Naive thymus-derived CD4-positive, alpha-beta T cell (primary cell): Measurements from ENCODE around the gene SGSM1. TPM values are rescaled to one million over a fixed set of nuclear protein-coding genes. Genes with fewer than 3 reads are reported as not detected.

Source experiments
- ATAC-seq: fragments of 150-1000 bp; cut with Tn5 transposase; 2 replicates; pipeline ENCODE4 v1.10.0; 2021; ENCODE audit warnings: mild to moderate bottlenecking, moderate library complexity
- CTCF ChIA-PET: fragments of 350-600 bp; sonication (Branson Sonifier 250); formaldehyde crosslinking; loops from one replicate; lab custom pipeline; 2021; ENCODE audit warnings: antibody characterized with exemption; lab: Charles Lee
- POLR2A ChIA-PET: fragments of 350-600 bp; sonication (Branson Sonifier 250); formaldehyde crosslinking; loops from one replicate; lab custom pipeline; 2021; ENCODE audit warnings: antibody characterized with exemption, inconsistent platforms; lab: Charles Lee
- DNase-seq, 9 donors: peaks; one replicate each; pipeline versions ENCODE4 v3.0.0 to v3.0.0-alpha.2; 2020 to 2022; ENCODE audit warnings: mixed read lengths in 1 of 9
- H3K27ac ChIP-seq: one replicate; pipeline ENCODE4 v1.7.0; 2013; ENCODE audit warnings: mild to moderate bottlenecking, low read depth, low read length, moderate library complexity
- H3K27me3 ChIP-seq, 2 donors: one replicate each; pipeline ENCODE4 v1.7.0; 2013; ENCODE audit warnings: low read length in 2 of 2, mild to moderate bottlenecking in 2 of 2, moderate library complexity in 2 of 2; ENCODE audit not compliant: control insufficient read depth in 2 of 2, insufficient read depth in 2 of 2
- H3K36me3 ChIP-seq, 3 experiments: 1 replicate in 2 of 3; 2 replicates in 1 of 3; pipeline ENCODE4 v1.7.0; 2013; ENCODE audit warnings: low read length in 3 of 3, mild to moderate bottlenecking in 3 of 3, moderate library complexity in 1 of 3; ENCODE audit not compliant: insufficient read depth in 3 of 3, control insufficient read depth in 2 of 3
- H3K4me1 ChIP-seq, 2 donors: one replicate each; pipeline ENCODE4 v1.7.0; 2013; ENCODE audit warnings: low read length in 2 of 2, mild to moderate bottlenecking in 2 of 2, moderate library complexity in 1 of 2; ENCODE audit not compliant: control insufficient read depth in 2 of 2, insufficient read depth in 2 of 2
- H3K4me3 ChIP-seq: 2 replicates; pipeline ENCODE4 v1.7.0; 2013; ENCODE audit warnings: mild to moderate bottlenecking, low read length
- H3K9me3 ChIP-seq, 3 experiments: 1 replicate in 2 of 3; 2 replicates in 1 of 3; pipeline ENCODE4 v1.7.0; 2013; ENCODE audit warnings: low read length in 3 of 3; ENCODE audit not compliant: control insufficient read depth in 2 of 3
- H3K27ac Mint-ChIP-seq, 9 donors: one replicate each; pipeline ENCODE4 v1.8.0; 2020 to 2022; ENCODE audit warnings: mixed read lengths in 9 of 9, mild to moderate bottlenecking in 8 of 9, moderate library complexity in 5 of 9, inconsistent platforms in 2 of 9
- H3K27me3 Mint-ChIP-seq, 5 donors: one replicate each; pipeline ENCODE4 v1.8.0; 2021 to 2022; ENCODE audit warnings: mixed read lengths in 5 of 5, mild to moderate bottlenecking in 1 of 5
- H3K36me3 Mint-ChIP-seq, 5 donors: one replicate each; pipeline ENCODE4 v1.8.0; 2020 to 2022; ENCODE audit warnings: mixed read lengths in 5 of 5, mild to moderate bottlenecking in 3 of 5, inconsistent platforms in 1 of 5
- H3K4me1 Mint-ChIP-seq, 7 donors: one replicate each; pipeline ENCODE4 v1.8.0; 2020 to 2022; ENCODE audit warnings: mixed read lengths in 7 of 7, mild to moderate bottlenecking in 3 of 7, inconsistent platforms in 1 of 7
- H3K4me3 Mint-ChIP-seq, 10 donors: one replicate each; pipeline ENCODE4 v1.8.0; 2020 to 2022; ENCODE audit warnings: mild to moderate bottlenecking in 10 of 10, mixed read lengths in 10 of 10, moderate library complexity in 6 of 10, inconsistent platforms in 2 of 10
- H3K9me3 Mint-ChIP-seq, 11 donors: one replicate each; pipeline ENCODE4 v1.8.0; 2020 to 2022; ENCODE audit warnings: mixed read lengths in 11 of 11, mild to moderate bottlenecking in 4 of 11, inconsistent platforms in 1 of 11, moderate library complexity in 1 of 11
- intact Hi-C, 2 donors: fragments of 100-400 bp; cut with micrococcal nuclease; formaldehyde crosslinking; loops; one replicate each; pipeline ENCODE4 v1.15.1; 2023
- polyA plus RNA-seq, 2 donors: library from polyadenylated mRNA; unstranded; fragments of 300-500 nt; fragmentation: Illumina TruSeq; gene quantifications; one replicate each; pipeline ENCODE4 v1.2.3, GENCODE V29; 2021
- total RNA-seq, 6 experiments: library from RNA in 5 of 6; stranded (reverse) in 5 of 6; gene quantifications; 1 replicate in 5 of 6; 2 replicates in 1 of 6; pipeline ENCODE4 v1.2.3 and lab custom pipeline; 2021 to 2026

Gene SGSM1
- total and polyA plus RNA-seq, 7 experiments from 2014 or later: 0.29 to 3.3 (median 2.4) TPM

DNA sequence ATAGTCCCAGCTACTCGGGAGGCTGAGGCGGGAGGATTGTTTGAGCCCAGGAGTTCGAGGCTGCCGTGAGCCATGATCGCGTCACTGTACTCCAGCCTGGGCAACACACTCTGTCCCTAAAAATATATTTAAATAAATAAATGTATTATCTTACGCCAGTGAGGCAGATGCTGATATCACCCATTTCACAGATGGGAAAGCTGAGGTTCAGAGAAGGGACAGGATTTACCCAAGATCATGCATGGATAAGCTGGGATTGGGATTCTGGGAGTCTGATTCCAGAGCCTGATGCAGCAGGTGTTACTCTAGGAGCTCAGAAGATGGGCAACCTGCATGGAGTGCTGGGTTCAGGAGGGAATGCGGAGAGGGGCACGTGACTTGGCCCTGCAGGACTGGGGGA, 17.8 kb downstream of the SGSM1 start:
- intact Hi-C loops: no loop called here
- no peaks in the 10 kb centered on the region for H3K9me3 Mint-ChIP-seq
- ATAC-seq (no peak), DNase-seq (no peak)
- no peak overlapping the region for H3K27ac ChIP-seq
- ChIA-PET CTCF (no interaction called here), POLR2A (no interaction called here)
- H3K4me3 Mint-ChIP-seq: no peak overlapping the region
- H3K4me3 ChIP-seq: no peak overlapping the region
- H3K9me3 ChIP-seq: no peaks in the 10 kb centered on the region
- H3K36me3 ChIP-seq: no peaks in the 10 kb centered on the region
- no peaks in the 10 kb centered on the region for H3K36me3 Mint-ChIP-seq
- H3K27me3 Mint-ChIP-seq: peaks cover 0 to 6% (median 0%) of the 10 kb centered on the region in 5 donors
- H3K27ac Mint-ChIP-seq: peak overlapping the region in 1 of 9 donors; percentile 32
- peaks cover 0 to 3% (median 0%) of the 10 kb centered on the region in 7 donors for H3K4me1 Mint-ChIP-seq
- H3K4me1 ChIP-seq: no peaks in the 10 kb centered on the region
- H3K27me3 ChIP-seq: no peaks in the 10 kb centered on the region

DNA sequence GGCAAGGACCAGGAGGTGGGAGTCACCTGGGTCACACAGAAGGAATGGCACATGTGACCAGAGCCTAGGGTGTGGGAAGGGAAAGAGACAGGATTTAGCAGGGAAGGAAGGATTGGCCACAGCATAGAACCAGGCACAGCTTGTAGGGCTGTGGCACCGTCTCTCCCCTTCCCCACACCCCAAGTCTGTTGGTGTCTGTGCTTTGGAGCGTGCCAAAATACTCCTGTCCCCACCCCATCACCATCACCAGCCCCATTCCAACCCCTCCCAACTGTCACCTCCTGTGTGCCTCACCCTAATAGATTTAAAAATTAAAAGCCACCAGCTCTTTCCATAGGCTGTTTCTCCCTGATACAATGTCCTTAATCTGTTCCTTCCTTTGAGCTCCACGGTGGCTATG, 18.2 kb downstream of the SGSM1 start:
- Mint-ChIP-seq H3K27me3 (peaks cover 0 to 6% (median 0%) of the 10 kb centered on the region in 5 donors), H3K27ac (no peak overlapping the region), H3K4me3 (no peak overlapping the region), H3K9me3 (no peaks in the 10 kb centered on the region), H3K4me1 (peaks cover 0 to 3% (median 0%) of the 10 kb centered on the region in 7 donors), H3K36me3 (no peaks in the 10 kb centered on the region)
- no peaks in the 10 kb centered on the region for H3K36me3 ChIP-seq
- H3K4me3 ChIP-seq: no peak overlapping the region
- DNase-seq: no peak
- ChIA-PET POLR2A (no interaction called here), CTCF (no interaction called here)
- no peak for ATAC-seq
- H3K27me3 ChIP-seq: no peaks in the 10 kb centered on the region
- H3K9me3 ChIP-seq: no peaks in the 10 kb centered on the region
- no peak overlapping the region for H3K27ac ChIP-seq
- intact Hi-C loops: no loop called here
- no peaks in the 10 kb centered on the region for H3K4me1 ChIP-seq

DNA sequence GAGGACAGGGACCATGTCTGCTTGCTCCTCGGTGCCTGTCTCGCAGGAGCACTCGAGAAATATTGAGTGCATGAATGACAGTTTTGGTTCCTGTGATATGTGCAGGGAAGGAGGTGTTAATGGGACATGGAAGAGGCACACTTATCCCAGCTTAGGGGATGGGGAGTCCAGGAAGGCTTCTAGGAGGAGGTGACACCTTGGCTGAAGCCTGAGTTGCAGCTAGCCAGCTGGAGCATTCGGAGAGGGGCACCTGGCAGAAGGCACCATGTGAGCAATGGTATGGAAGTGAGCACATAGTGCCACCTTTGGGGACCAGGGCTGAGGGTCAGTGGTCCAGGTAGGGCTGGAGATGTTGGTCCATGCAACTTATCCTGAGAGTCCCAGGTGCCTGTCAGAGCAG, 18.9 kb downstream of the SGSM1 start:
- no peak for DNase-seq
- Histone ChIP-seq H3K4me3 (no peak overlapping the region), H3K9me3 (no peaks in the 10 kb centered on the region), H3K27me3 (no peaks in the 10 kb centered on the region), H3K36me3 (no peaks in the 10 kb centered on the region), H3K27ac (no peak overlapping the region), H3K4me1 (no peaks in the 10 kb centered on the region)
- Mint-ChIP-seq H3K36me3 (no peaks in the 10 kb centered on the region), H3K4me3 (no peak overlapping the region), H3K27me3 (peaks cover 0 to 6% (median 0%) of the 10 kb centered on the region in 5 donors), H3K4me1 (peaks cover 0 to 3% (median 0%) of the 10 kb centered on the region in 7 donors), H3K27ac (no peak overlapping the region), H3K9me3 (no peaks in the 10 kb centered on the region)
- ChIA-PET CTCF (no interaction called here), POLR2A (no interaction called here)
- ATAC-seq: no peak
- intact Hi-C loops: no loop called here

DNA sequence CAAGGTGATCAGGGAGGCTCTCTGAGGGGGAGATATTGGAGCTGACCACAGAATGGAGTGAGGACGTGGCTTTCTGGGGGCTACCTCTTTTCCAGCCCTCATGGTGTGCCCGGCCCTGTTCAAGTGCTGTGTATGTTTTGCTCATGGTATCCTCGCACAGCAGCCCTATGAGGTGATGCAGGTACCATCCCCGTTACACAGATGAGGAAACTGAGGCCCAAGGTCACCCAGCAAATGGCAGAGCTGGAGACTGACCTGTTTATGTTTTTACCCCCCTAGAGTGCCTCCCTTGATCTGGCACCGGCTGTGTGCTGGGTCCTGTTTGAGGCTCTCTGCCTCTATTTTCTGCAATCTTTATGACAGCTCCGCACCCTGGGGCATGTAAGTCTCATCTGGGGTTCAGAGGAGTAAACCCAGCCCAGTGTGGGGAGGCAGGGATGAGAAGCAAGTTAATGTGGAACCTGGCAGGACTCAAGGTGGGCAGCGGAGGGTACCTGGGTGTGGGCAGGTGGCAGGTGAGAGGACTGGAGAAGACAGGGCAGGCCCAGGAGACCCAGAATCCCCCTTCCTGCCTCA, 20.8 kb downstream of the SGSM1 start:
- CTCF ChIA-PET: interaction anchor here (1.1 kb wide), 1 partner anchor 15 kb away, joined by 3 read pairs; no protein-coding TSS in a partner anchor
- Histone ChIP-seq H3K9me3 (no peaks in the 10 kb centered on the region), H3K27ac (no peak overlapping the region), H3K36me3 (no peaks in the 10 kb centered on the region), H3K27me3 (no peaks in the 10 kb centered on the region), H3K4me3 (no peak overlapping the region), H3K4me1 (no peaks in the 10 kb centered on the region)
- Mint-ChIP-seq H3K4me1 (peaks cover 0 to 6% (median 0%) of the 10 kb centered on the region in 7 donors), H3K27me3 (peaks cover 0 to 3% (median 0%) of the 10 kb centered on the region in 5 donors), H3K4me3 (no peak overlapping the region), H3K27ac (no peak overlapping the region), H3K9me3 (no peaks in the 10 kb centered on the region), H3K36me3 (no peaks in the 10 kb centered on the region)
- intact Hi-C loops: no loop called here
- POLR2A ChIA-PET: no interaction called here
- DNase-seq (no peak), ATAC-seq (no peak)

DNA sequence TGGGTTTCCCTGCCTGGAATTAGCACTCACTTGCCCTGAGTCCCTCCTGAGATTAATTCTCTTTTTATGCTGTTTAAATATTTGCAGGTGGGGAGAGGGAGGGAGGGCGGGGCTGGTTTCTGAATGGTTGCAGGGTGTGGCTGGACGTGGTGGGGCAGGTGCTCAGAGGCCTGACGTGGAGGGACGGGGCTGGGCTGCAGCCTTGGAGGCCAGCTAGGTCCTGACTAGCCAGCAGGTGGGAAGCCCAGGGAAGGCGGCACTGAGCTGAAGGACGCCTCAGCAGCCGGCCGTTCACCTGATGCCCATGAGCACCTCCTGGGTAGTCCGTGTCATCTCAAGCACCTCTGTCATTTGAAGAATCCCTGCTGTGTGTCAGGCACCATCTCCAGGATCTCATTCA, 21.3 kb downstream of the SGSM1 start:
- H3K27ac Mint-ChIP-seq: no peak overlapping the region
- ChIA-PET CTCF (interaction anchor here (1.0 to 1.1 kb wide), 2 partner anchors 15 kb away, joined by 3 to 4 read pairs; no protein-coding TSS in a partner anchor), POLR2A (no interaction called here)
- H3K36me3 Mint-ChIP-seq: no peaks in the 10 kb centered on the region
- H3K9me3 Mint-ChIP-seq: no peaks in the 10 kb centered on the region
- Histone ChIP-seq H3K9me3 (no peaks in the 10 kb centered on the region), H3K4me1 (no peaks in the 10 kb centered on the region), H3K4me3 (no peak overlapping the region), H3K27me3 (no peaks in the 10 kb centered on the region), H3K36me3 (no peaks in the 10 kb centered on the region), H3K27ac (no peak overlapping the region)
- H3K27me3 Mint-ChIP-seq: peaks cover 0 to 1% (median 0%) of the 10 kb centered on the region in 5 donors
- no peak for DNase-seq
- intact Hi-C loops: no loop called here
- H3K4me3 Mint-ChIP-seq: no peak overlapping the region
- peaks cover 0 to 6% (median 0%) of the 10 kb centered on the region in 7 donors for H3K4me1 Mint-ChIP-seq
- no peak for ATAC-seq

DNA sequence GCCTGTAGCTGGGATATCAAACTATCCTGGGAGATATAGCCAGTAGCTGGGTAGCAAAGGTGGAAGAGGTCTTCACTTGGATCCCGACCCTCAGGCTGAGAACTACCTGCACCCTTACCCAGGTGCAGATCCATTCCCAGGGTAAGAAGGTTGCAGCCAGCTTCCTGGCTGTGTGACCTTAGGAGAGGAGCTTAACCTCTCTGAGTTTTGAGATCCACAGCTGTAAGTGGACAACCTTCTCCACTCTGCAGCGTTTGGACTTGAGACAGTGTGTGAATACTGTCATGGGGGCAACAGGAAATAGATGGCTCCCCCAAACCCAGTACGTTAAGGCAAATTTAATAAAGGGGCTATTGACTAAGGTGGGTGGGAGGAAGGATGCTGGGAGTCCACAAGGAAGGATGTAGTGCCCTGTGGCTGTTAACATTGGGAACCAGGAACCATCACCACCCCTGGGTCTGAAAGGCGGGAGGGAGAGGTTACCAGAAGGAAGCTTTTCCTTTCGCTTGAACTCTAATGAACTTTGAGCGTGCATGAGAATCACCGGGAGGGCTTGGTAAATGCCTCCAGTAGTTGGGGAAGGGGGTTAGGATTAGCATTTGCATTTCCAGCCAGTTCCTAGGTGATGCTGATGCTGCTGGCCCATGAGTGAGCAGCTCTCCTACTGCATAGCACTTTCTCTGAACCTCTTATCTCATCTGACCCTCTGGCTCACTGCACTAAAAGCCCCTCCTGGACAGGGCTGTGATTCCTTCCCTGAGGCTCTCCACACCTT, 24.4 kb downstream of the SGSM1 start:
- H3K4me3 Mint-ChIP-seq: no peak overlapping the region
- intact Hi-C loops: no loop called here
- Histone ChIP-seq H3K36me3 (no peaks in the 10 kb centered on the region), H3K4me1 (no peaks in the 10 kb centered on the region), H3K4me3 (no peak overlapping the region), H3K9me3 (no peaks in the 10 kb centered on the region), H3K27me3 (no peaks in the 10 kb centered on the region), H3K27ac (no peak overlapping the region)
- ChIA-PET POLR2A (no interaction called here), CTCF (interaction anchor here (0.6 to 1.1 kb wide), 2 partner anchors 30 to 57 kb away, joined by 3 read pairs; no protein-coding TSS in a partner anchor)
- no peak overlapping the region for H3K27ac Mint-ChIP-seq
- ATAC-seq: no peak
- no peaks in the 10 kb centered on the region for H3K9me3 Mint-ChIP-seq
- no peak for DNase-seq
- peaks cover 0 to 3% (median 0%) of the 10 kb centered on the region in 5 donors for H3K27me3 Mint-ChIP-seq
- no peaks in the 10 kb centered on the region for H3K36me3 Mint-ChIP-seq
- H3K4me1 Mint-ChIP-seq: peaks cover 0 to 6% (median 0%) of the 10 kb centered on the region in 7 donors
